ENCODE results near the gene TESK1.

- TF ChIP-seq CTCF (conservative IDR thresholded peaks at IDR 0.05) (no peak), EZH2 (IDR thresholded peaks at IDR 0.05; ENCODE audit: low read depth) (no peak)
Observed at GRCh38 chr9:35656831-35657545, 51.9 kb downstream of the TESK1 start.

Measured in PC-9 (cell line).